GM23248 (cell line): Measurements from ENCODE around the gene FAAH. TPM values are rescaled to one million over a fixed set of nuclear protein-coding genes. Genes with fewer than 3 reads are reported as not detected.

ENCODE experiments used
- DNase-seq: peaks from one replicate; pipeline ENCODE4 v3.0.0-alpha.2; 2015
- H2AFZ ChIP-seq: fragments of 200-600 bp; sonication (generic); 2 replicates; pipeline ENCODE4 v1.6.1; 2016; ENCODE audit warnings: antibody characterized with exemption
- H3F3A ChIP-seq: fragments of 200-600 bp; sonication (generic); 2 replicates; pipeline ENCODE4 v1.6.1; 2016; ENCODE audit warnings: mild to moderate bottlenecking, antibody characterized with exemption, mixed run types; ENCODE audit not compliant: insufficient read depth
- H3K27ac ChIP-seq: fragments of 200-600 bp; sonication (generic); 2 replicates; pipeline ENCODE4 v1.5.1; 2016; ENCODE audit warnings: mild to moderate bottlenecking
- H3K27me3 ChIP-seq: fragments of 200-600 bp; sonication (generic); replicated peaks from 2 replicates; pipeline ENCODE4 v1.6.1; 2016; ENCODE audit warnings: mild to moderate bottlenecking; ENCODE audit not compliant: insufficient read depth
- H3K36me3 ChIP-seq: fragments of 200-600 bp; sonication (generic); 2 replicates; pipeline ENCODE4 v1.6.1; 2016; ENCODE audit warnings: low read depth, mild to moderate bottlenecking
- H3K4me1 ChIP-seq: fragments of 200-600 bp; sonication (generic); 2 replicates; pipeline ENCODE4 v1.6.1; 2016; ENCODE audit warnings: mild to moderate bottlenecking; ENCODE audit not compliant: insufficient read depth
- H3K4me2 ChIP-seq: fragments of 200-600 bp; sonication (generic); one replicate; pipeline ENCODE4 v1.6.1; 2016; ENCODE audit warnings: mild to moderate bottlenecking; ENCODE audit not compliant: unreplicated experiment
- H3K4me3 ChIP-seq: fragments of 200-600 bp; sonication (generic); 2 replicates; pipeline ENCODE4 v1.5.1; 2016; ENCODE audit warnings: mild to moderate bottlenecking
- H3K79me2 ChIP-seq: fragments of 200-600 bp; sonication (generic); 2 replicates; pipeline ENCODE4 v1.6.1; 2016; ENCODE audit warnings: mild to moderate bottlenecking; ENCODE audit not compliant: insufficient read depth
- H3K9ac ChIP-seq: fragments of 200-600 bp; sonication (generic); 2 replicates; pipeline ENCODE4 v1.6.1; 2016; ENCODE audit warnings: mild to moderate bottlenecking
- H3K9me2 ChIP-seq: fragments of 200-600 bp; sonication (generic); 2 replicates; pipeline ENCODE4 v1.6.1; 2016; ENCODE audit warnings: mixed run types, mild to moderate bottlenecking, moderate library complexity; ENCODE audit not compliant: insufficient read depth
- H3K9me3 ChIP-seq: fragments of 200-600 bp; sonication (generic); one replicate; pipeline ENCODE4 v1.6.1; 2017; ENCODE audit warnings: low read depth
- H4K20me1 ChIP-seq: fragments of 200-600 bp; sonication (generic); 2 replicates; pipeline ENCODE4 v1.6.0; 2016; ENCODE audit not compliant: insufficient read depth
- EZH2 ChIP-seq: fragments of 200-600 bp; sonication (generic); IDR thresholded peaks from 2 replicates; pipeline ENCODE4 v1.6.1; 2018; ENCODE audit warnings: antibody characterized with exemption, mild to moderate bottlenecking; ENCODE audit not compliant: insufficient read depth, poor library complexity, severe bottlenecking
- EZH2phosphoT487 ChIP-seq: fragments of 200-600 bp; sonication (generic); IDR thresholded peaks from 2 replicates; pipeline ENCODE4 v1.6.1; 2018; ENCODE audit warnings: antibody characterized with exemption, moderate library complexity, mild to moderate bottlenecking, low read depth; ENCODE audit not compliant: insufficient read depth
- WGBS, 2 experiments: methylation state at CpG; one replicate each; pipeline ENCODE4 v1.1.6; 2015 to 2017; ENCODE audit warnings: low lambda C conversion rate in 2 of 2, low coverage in 1 of 2; ENCODE audit errors: missing lambda C conversion rate in 2 of 2; 5-methylcytosine and 5-hydroxymethylcytosine counted together
- in situ Hi-C: fragments of 300-500 bp; cut with MboI; formaldehyde crosslinking; loops from 2 replicates; pipeline ENCODE4 v1.15.0; 2020
- polyA plus RNA-seq: library from polyadenylated mRNA; unstranded; fragments of >200 nt; fragmentation: Nextera tagmentation; extraction: Ambion mirVana; gene quantifications from 2 replicates; pipeline ENCODE4 v1.2.1, GENCODE V29; 2016
- total RNA-seq: library from RNA; depleted of rRNA; stranded (reverse); fragments of >200 nt; shearing (Covaris generic); gene quantifications from 2 replicates; pipeline ENCODE4 v1.2.3, GENCODE V29; 2014

FAAH gene
- total and polyA plus RNA-seq, 2 experiments from 2014 or later: 0.74 to 0.97 TPM

DNA sequence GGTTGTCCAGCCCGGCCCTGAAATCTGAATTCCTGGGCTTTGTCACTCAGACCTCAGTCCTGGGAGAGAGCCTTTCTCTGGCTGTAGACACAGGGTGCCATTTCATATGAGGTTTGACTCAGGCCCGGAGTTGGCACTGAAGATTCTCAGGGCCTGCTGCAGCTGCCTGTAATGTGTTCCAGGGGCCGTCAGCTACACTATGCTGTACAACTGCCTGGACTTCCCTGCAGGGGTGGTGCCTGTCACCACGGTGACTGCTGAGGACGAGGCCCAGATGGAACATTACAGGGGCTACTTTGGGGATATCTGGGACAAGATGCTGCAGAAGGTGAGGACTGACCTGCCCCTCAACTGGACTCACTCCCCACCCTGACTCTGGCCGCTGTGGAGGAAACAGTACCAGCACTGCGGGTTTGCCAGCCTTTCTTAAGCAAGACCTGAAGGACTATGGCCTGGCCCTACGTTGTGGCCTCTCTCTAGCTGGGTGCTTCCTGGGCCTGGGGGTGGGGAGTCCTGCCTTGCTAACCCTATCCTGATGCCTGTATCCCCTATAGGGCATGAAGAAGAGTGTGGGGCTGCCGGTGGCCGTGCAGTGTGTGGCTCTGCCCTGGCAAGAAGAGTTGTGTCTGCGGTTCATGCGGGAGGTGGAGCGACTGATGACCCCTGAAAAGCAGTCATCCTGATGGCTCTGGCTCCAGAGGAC lies 18.9 kb downstream of the FAAH start:
- H3K79me2 ChIP-seq: no peaks in the 10 kb centered on the region
- H3K4me2 ChIP-seq: no peak overlapping the region
- no peaks in the 10 kb centered on the region for H3K9me2 ChIP-seq
- peak; percentile 17 for DNase-seq
- TF ChIP-seq EZH2: no peak
- no peak for TF ChIP-seq EZH2phosphoT487
- H4K20me1 ChIP-seq: no peaks in the 10 kb centered on the region
- WGBS, 2 experiments: 56 to 59% methylated on average over 13 of the region's 13 CpGs
- H3K9ac ChIP-seq: no peak overlapping the region
- no peak overlapping the region for H3K27ac ChIP-seq
- no peak overlapping the region for H2AFZ ChIP-seq
- H3K4me1 ChIP-seq: no peaks in the 10 kb centered on the region
- H3K9me3 ChIP-seq: no peaks in the 10 kb centered on the region
- H3F3A ChIP-seq: no peaks in the 10 kb centered on the region
- H3K27me3 ChIP-seq: no peaks in the 10 kb centered on the region
- H3K4me3 ChIP-seq: no peak overlapping the region
- H3K36me3 ChIP-seq: no peaks in the 10 kb centered on the region
- in situ Hi-C loops: no loop called here

DNA sequence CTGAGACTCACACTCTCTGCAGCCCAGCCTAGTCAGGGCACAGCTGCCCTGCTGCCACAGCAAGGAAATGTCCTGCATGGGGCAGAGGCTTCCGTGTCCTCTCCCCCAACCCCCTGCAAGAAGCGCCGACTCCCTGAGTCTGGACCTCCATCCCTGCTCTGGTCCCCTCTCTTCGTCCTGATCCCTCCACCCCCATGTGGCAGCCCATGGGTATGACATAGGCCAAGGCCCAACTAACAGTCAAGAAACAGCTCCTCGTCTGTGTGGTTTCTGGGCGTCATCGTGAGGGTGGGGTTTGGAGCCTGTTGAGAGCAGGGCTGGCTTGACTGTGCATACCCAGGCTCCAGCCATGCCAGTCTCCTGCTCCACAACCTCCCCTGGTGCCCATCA lies 19.5 kb downstream of the FAAH start:
- no peak overlapping the region for H3K4me2 ChIP-seq
- 78 to 80% methylated on average over 5 to 7 of the region's 7 CpGs for WGBS, 2 experiments
- H2AFZ ChIP-seq: no peak overlapping the region
- H3K79me2 ChIP-seq: no peaks in the 10 kb centered on the region
- H4K20me1 ChIP-seq: no peaks in the 10 kb centered on the region
- H3K4me1 ChIP-seq: no peaks in the 10 kb centered on the region
- H3K9me3 ChIP-seq: no peaks in the 10 kb centered on the region
- H3K9ac ChIP-seq: no peak overlapping the region
- H3K4me3 ChIP-seq: no peak overlapping the region
- H3K9me2 ChIP-seq: no peaks in the 10 kb centered on the region
- H3F3A ChIP-seq: no peaks in the 10 kb centered on the region
- H3K27me3 ChIP-seq: no peaks in the 10 kb centered on the region
- no peaks in the 10 kb centered on the region for H3K36me3 ChIP-seq
- DNase-seq: peak; percentile 35
- in situ Hi-C loops: no loop called here
- no peak for TF ChIP-seq EZH2phosphoT487
- no peak overlapping the region for H3K27ac ChIP-seq

DNA sequence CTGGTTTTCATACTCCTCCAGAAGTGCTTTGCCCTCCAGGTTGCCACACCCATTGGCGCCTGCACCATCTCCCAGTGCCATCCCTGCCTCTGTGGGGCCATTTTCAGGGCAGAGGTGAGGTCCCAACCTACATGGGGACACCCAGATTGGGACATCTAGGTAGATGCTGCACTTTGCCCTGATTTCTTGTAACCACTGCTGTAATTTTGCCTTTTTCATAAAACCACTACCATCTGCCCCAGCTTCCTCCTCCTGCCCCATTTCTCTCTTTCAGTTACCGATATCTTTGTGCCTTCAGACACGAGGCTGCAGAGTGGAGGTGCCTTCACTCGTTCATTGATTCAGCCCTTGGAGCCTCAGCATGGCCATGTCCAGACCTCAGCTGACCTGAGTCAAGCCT lies 21.4 kb downstream of the FAAH start:
- no peaks in the 10 kb centered on the region for H3F3A ChIP-seq
- in situ Hi-C loops: no loop called here
- H4K20me1 ChIP-seq: no peaks in the 10 kb centered on the region
- 0 out of 2 replicates have a peak, but pooled peaks cover 3% of the 10 kb centered on the region for H3K27me3 ChIP-seq
- H2AFZ ChIP-seq: no peak overlapping the region
- no peak overlapping the region for H3K27ac ChIP-seq
- TF ChIP-seq EZH2phosphoT487 (no peak), EZH2 (no peak)
- no peak overlapping the region for H3K4me3 ChIP-seq
- no peaks in the 10 kb centered on the region for H3K4me1 ChIP-seq
- no peaks in the 10 kb centered on the region for H3K79me2 ChIP-seq
- no peak overlapping the region for H3K9ac ChIP-seq
- no peaks in the 10 kb centered on the region for H3K9me2 ChIP-seq
- H3K4me2 ChIP-seq: no peak overlapping the region
- no peaks in the 10 kb centered on the region for H3K9me3 ChIP-seq
- H3K36me3 ChIP-seq: no peaks in the 10 kb centered on the region
- no peak for DNase-seq
- 65 to 67% methylated on average over 4 of the region's 4 CpGs for WGBS, 2 experiments

DNA sequence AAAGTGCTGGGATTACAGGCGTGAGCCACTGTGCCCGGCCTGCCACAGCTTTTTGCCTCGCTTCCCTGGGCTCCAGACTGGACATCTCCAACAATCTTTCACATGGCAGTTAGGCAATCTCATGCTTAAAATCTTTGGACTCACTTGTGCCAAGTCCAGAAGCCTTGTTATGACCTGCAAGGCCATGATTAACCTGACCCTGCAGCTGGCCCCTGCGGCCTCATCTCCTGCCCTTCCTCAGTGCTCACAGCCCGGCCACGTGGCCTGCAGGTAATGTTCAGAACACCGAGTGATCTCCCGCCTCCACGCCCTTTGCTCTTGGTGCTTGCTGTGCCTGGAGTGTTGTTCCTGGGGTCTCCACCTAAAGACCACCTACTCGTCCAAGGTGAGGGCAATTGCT lies 24.9 kb downstream of the FAAH start:
- no peaks in the 10 kb centered on the region for H3K4me1 ChIP-seq
- no peak overlapping the region for H3K4me2 ChIP-seq
- no peak overlapping the region for H3K4me3 ChIP-seq
- no peaks in the 10 kb centered on the region for H3F3A ChIP-seq
- 75 to 76% methylated on average over 10 of the region's 10 CpGs for WGBS, 2 experiments
- H4K20me1 ChIP-seq: no peaks in the 10 kb centered on the region
- H3K79me2 ChIP-seq: no peaks in the 10 kb centered on the region
- H3K27me3 ChIP-seq: 0 out of 2 replicates have a peak, but pooled peaks cover 6% of the 10 kb centered on the region
- H3K36me3 ChIP-seq: no peaks in the 10 kb centered on the region
- in situ Hi-C loops: no loop called here
- DNase-seq: no peak
- H3K9me2 ChIP-seq: no peaks in the 10 kb centered on the region
- TF ChIP-seq EZH2phosphoT487 (no peak), EZH2 (no peak)
- H3K9ac ChIP-seq: no peak overlapping the region
- H3K27ac ChIP-seq: no peak overlapping the region
- no peaks in the 10 kb centered on the region for H3K9me3 ChIP-seq
- H2AFZ ChIP-seq: no peak overlapping the region

DNA sequence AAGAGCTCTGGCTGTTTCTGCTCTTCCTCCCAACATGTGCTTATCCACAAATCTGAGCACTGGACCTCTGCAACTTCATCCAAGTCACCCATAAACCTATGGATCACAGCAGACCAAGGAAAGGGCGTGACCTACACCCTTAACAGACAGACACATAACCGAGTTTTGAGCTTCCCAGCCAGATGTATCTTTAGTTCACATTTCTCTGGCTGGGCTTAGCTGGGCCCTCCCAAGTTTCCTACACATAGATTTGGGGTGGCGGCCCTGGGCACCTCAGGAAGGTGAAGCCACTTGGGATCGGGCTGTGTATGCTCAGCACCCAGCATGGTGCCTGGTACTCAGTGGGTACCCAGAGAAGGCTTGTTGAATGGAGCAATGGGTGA lies 26.4 kb downstream of the FAAH start:
- 10 to 41% methylated on average over 4 of the region's 4 CpGs for WGBS, 2 experiments
- no peaks in the 10 kb centered on the region for H3K9me2 ChIP-seq

More for the DNA sequence above, 26.4 kb downstream of the FAAH start:
- Histone ChIP-seq H3K4me2 (no peak overlapping the region), H4K20me1 (no peaks in the 10 kb centered on the region), H3K9ac (no peak overlapping the region), H3K27ac (no peak overlapping the region), H3K27me3 (0 out of 2 replicates have a peak, but pooled peaks cover 8% of the 10 kb centered on the region), H3K36me3 (no peaks in the 10 kb centered on the region), H3K4me3 (no peak overlapping the region), H3K4me1 (no peaks in the 10 kb centered on the region), H3K9me3 (no peaks in the 10 kb centered on the region), H3F3A (no peaks in the 10 kb centered on the region), H2AFZ (no peak overlapping the region), H3K79me2 (no peaks in the 10 kb centered on the region)
- in situ Hi-C loops: no loop called here
- no peak for TF ChIP-seq EZH2phosphoT487
- TF ChIP-seq EZH2: no peak
- DNase-seq: no peak
